Gastrocnemius medialis (tissue), 4 donors: ENCODE measurements around the gene STK4.

Experiments
- POLR2A ChIP-seq, 2 donors: fragments of 450-650 bp; IDR thresholded peaks; one replicate each; pipeline ENCODE4 v1.6.1; 2017; ENCODE audit warnings: antibody characterized with exemption in 2 of 2, mild to moderate bottlenecking in 2 of 2, moderate library complexity in 2 of 2
- TF ChIP-seq, protein P1 (sequence below), 5 experiments: fragments of 450-650 bp in 3 of 5; fragments of 200-600 bp in 2 of 5; sonication (generic) in 2 of 5; IDR thresholded peaks in 4 of 5; conservative IDR thresholded peaks in 1 of 5; 1 replicate in 4 of 5; 2 replicates in 1 of 5; pipeline ENCODE4 v1.5.1; 2016 to 2019; ENCODE audit warnings: antibody characterized with exemption in 5 of 5, mild to moderate bottlenecking in 3 of 5, moderate library complexity in 3 of 5

DNA sequence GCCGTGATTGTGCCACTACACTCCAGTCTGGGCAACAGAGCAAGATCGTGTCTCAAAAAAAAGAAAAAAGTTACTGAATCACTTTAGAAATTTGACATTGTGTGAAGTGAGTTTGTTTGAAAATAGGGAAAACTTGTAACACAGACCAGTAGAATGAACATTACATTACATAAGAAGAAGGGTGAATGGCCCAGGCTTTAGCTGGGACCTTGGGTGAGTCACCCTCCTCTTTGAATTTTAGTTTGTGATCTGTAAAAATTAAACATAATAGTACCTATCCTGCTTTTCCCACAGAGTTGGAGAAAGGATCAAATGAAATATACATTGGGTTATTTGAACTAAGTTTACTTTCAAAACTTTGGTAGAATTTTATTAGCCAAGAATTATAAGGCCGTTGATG, 78.3 kb downstream of the STK4 start:
- no peak for TF ChIP-seq POLR2A (IDR thresholded peaks at IDR 0.05)
- TF ChIP-seq, protein P1, sequence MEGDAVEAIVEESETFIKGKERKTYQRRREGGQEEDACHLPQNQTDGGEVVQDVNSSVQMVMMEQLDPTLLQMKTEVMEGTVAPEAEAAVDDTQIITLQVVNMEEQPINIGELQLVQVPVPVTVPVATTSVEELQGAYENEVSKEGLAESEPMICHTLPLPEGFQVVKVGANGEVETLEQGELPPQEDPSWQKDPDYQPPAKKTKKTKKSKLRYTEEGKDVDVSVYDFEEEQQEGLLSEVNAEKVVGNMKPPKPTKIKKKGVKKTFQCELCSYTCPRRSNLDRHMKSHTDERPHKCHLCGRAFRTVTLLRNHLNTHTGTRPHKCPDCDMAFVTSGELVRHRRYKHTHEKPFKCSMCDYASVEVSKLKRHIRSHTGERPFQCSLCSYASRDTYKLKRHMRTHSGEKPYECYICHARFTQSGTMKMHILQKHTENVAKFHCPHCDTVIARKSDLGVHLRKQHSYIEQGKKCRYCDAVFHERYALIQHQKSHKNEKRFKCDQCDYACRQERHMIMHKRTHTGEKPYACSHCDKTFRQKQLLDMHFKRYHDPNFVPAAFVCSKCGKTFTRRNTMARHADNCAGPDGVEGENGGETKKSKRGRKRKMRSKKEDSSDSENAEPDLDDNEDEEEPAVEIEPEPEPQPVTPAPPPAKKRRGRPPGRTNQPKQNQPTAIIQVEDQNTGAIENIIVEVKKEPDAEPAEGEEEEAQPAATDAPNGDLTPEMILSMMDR (IDR thresholded peaks at IDR 0.05 in 4 of 5, conservative IDR thresholded peaks at IDR 0.05 in 1 of 5): no peak
